Heart left ventricle (tissue), 13 donors: Measurements from ENCODE around the gene TSHZ1.

Experiments used
- CTCF ChIP-seq, 12 donors: fragments of 200-600 bp; sonication (generic) in 4 of 12; IDR thresholded peaks; one replicate each; pipeline versions ENCODE4 v1.5.0 to v1.8.0; 2018 to 2022; ENCODE audit warnings: antibody characterized with exemption in 12 of 12, mild to moderate bottlenecking in 5 of 12
- POLR2A ChIP-seq, 2 donors: fragments of 450-650 bp; IDR thresholded peaks; one replicate each; pipeline ENCODE4 v1.6.1; 2017; ENCODE audit warnings: antibody characterized with exemption in 2 of 2, mild to moderate bottlenecking in 2 of 2, moderate library complexity in 2 of 2
- donor health status: ischemic (EF 13 %, LVEDD 7.1; RV severe dilation, severe dysfunction).
- donor health status: DM: no; HTN: yes; CAD: no.
- donor health status: DM: no; HTN: no; CAD: no.
- donor health status: ischemic (EF 25% LVEDD 6.9; RV normal size, moderate dysfunction).
- donor health status: ischemic (EF 25% LVEDD 5.7; RV mildly dilated, moderate dysfunction).
- donor health status: ischemic (EF 35%, LVEDD 5.7; RV mildly dilated, moderate dysfunction).
- donor health status: nonischemic (EF 11% LVEDD 7.7; RV severe dilation, severe dysfunction).
- donor health status: DM: yes; HTN: yes; CAD: no.
- donor health status: PGD.
- donor health status: ischemic (EF 29% LVEDD 5.4; RV normal size, mild dysfunction).
- donor health status: nonischemic (EF 23%, LVEDD 6.1; RV moderate dilation, normal function).

GRCh38 chr18:75172299-75173124 lies 38.1 kb upstream of the TSHZ1 start:
- TF ChIP-seq CTCF (IDR thresholded peaks at IDR 0.05) (no peak), POLR2A (IDR thresholded peaks at IDR 0.05) (no peak)
